HL-60 (cell line): ENCODE results near the gene FXYD2.

ENCODE experiments used
- DNase-seq, 2 experiments: peaks; one replicate each; pipeline ENCODE4 v3.0.0-alpha.2; 2010 to 2020; ENCODE audit warnings: low read depth in 1 of 2, low spot score in 1 of 2
- H3K27ac ChIP-seq: fragments of 250-450 bp; sonication (Bioruptor Pico); replicated peaks from 2 replicates; pipeline ENCODE4 v1.5.1; 2020; ENCODE audit warnings: mild to moderate bottlenecking, moderate library complexity
- H3K27me3 ChIP-seq: fragments of 250-450 bp; sonication (Bioruptor Pico); 2 replicates; pipeline ENCODE4 v1.5.1; 2021; ENCODE audit warnings: mild to moderate bottlenecking, moderate library complexity; ENCODE audit not compliant: insufficient read depth, poor library complexity, severe bottlenecking
- H3K4me3 ChIP-seq: replicated peaks from 2 replicates; pipeline ENCODE4 v1.5.1; 2011; ENCODE audit warnings: mild to moderate bottlenecking, control low read depth, low read length; ENCODE audit not compliant: insufficient read depth
- GABPA ChIP-seq: IDR thresholded peaks from 2 replicates; pipeline ENCODE4 v1.6.1; 2012; ENCODE audit warnings: low read depth
- POLR2AphosphoS5 ChIP-seq: IDR thresholded peaks from 2 replicates; pipeline ENCODE4 v1.6.1; 2012; ENCODE audit warnings: low read depth
- SPI1 ChIP-seq: IDR thresholded peaks from 2 replicates; pipeline ENCODE4 v1.6.1; 2012; ENCODE audit warnings: low read depth, mild to moderate bottlenecking, borderline replicate concordance
- TF ChIP-seq, protein P1 (sequence below): IDR thresholded peaks from 2 replicates; pipeline ENCODE4 v1.6.1; 2012; ENCODE audit warnings: low read depth; ENCODE audit not compliant: insufficient replicate concordance
- TF ChIP-seq, protein P2 (sequence below): IDR thresholded peaks from one replicate; pipeline ENCODE4 v1.5.1; 2011; ENCODE audit warnings: low read length, control low read depth, inconsistent platforms; ENCODE audit not compliant: insufficient read depth

Gene FXYD2

DNA sequence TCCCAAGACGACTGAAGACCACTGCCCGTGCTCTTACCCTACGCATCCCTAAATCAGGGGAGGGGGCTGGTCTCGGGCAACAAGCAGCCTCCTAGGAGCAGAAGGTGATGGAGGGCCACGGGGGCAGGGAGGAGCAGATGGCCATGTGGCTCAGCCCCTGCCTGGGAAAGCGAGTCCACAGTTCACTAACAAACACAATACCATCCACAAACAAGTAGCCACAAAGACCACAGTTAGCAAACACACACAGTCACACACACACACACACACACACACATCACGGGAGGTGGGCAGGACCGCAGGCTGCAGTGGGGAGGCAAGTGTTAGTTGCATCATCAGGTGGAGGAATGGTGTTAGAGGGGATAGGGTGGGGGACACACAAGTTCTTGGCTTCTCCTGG lies 13.2 kb upstream of the FXYD2 start:
- no peak overlapping the region for H3K27ac ChIP-seq
- no peak for DNase-seq
- no peaks in the 10 kb centered on the region for H3K27me3 ChIP-seq
- no peak overlapping the region for H3K4me3 ChIP-seq
- TF ChIP-seq, protein P1, sequence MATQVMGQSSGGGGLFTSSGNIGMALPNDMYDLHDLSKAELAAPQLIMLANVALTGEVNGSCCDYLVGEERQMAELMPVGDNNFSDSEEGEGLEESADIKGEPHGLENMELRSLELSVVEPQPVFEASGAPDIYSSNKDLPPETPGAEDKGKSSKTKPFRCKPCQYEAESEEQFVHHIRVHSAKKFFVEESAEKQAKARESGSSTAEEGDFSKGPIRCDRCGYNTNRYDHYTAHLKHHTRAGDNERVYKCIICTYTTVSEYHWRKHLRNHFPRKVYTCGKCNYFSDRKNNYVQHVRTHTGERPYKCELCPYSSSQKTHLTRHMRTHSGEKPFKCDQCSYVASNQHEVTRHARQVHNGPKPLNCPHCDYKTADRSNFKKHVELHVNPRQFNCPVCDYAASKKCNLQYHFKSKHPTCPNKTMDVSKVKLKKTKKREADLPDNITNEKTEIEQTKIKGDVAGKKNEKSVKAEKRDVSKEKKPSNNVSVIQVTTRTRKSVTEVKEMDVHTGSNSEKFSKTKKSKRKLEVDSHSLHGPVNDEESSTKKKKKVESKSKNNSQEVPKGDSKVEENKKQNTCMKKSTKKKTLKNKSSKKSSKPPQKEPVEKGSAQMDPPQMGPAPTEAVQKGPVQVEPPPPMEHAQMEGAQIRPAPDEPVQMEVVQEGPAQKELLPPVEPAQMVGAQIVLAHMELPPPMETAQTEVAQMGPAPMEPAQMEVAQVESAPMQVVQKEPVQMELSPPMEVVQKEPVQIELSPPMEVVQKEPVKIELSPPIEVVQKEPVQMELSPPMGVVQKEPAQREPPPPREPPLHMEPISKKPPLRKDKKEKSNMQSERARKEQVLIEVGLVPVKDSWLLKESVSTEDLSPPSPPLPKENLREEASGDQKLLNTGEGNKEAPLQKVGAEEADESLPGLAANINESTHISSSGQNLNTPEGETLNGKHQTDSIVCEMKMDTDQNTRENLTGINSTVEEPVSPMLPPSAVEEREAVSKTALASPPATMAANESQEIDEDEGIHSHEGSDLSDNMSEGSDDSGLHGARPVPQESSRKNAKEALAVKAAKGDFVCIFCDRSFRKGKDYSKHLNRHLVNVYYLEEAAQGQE, result no peak
- no peak for TF ChIP-seq GABPA
- TF ChIP-seq SPI1, result no peak
- no peak for TF ChIP-seq POLR2AphosphoS5
- TF ChIP-seq, protein P2, sequence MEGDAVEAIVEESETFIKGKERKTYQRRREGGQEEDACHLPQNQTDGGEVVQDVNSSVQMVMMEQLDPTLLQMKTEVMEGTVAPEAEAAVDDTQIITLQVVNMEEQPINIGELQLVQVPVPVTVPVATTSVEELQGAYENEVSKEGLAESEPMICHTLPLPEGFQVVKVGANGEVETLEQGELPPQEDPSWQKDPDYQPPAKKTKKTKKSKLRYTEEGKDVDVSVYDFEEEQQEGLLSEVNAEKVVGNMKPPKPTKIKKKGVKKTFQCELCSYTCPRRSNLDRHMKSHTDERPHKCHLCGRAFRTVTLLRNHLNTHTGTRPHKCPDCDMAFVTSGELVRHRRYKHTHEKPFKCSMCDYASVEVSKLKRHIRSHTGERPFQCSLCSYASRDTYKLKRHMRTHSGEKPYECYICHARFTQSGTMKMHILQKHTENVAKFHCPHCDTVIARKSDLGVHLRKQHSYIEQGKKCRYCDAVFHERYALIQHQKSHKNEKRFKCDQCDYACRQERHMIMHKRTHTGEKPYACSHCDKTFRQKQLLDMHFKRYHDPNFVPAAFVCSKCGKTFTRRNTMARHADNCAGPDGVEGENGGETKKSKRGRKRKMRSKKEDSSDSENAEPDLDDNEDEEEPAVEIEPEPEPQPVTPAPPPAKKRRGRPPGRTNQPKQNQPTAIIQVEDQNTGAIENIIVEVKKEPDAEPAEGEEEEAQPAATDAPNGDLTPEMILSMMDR, result no peak

DNA sequence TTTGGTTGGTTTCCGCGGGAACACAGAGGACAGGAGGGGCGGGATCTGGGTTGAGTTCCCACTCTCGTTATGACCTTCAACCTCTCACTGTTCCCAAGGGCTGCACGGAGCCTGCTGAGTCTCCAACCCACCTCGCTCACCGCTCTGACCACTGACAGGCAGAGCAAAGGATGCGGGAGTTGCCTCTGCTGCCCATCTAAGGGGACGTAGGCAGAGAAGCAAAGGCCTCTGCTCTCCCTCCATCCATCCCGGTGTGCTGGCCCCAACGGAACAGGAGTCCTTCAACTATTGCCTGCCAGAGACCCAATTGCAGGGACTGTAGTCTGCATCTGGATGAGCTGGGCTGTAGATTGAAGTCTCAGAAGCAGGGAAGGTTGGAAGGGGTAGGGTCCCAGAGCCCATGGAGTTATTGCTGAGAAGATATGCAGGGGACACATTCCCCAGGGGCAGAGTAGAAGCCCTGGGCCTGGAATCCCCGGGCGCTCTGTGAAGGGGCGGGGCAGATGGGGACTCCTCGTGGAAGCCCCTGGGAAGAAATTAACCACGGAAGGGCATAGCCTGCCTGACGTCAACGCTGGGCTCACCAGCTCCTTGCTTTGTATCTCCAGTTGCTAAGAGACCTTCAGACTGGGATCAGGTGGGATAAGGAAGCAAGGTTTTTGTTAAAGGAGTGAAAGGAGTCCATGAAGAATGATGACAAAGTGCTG lies 12.7 kb upstream of the FXYD2 start:
- Histone ChIP-seq H3K4me3 (no peak overlapping the region), H3K27me3 (no peaks in the 10 kb centered on the region), H3K27ac (no peak overlapping the region)
- DNase-seq, result no peak
- TF ChIP-seq GABPA (no peak), SPI1 (no peak), POLR2AphosphoS5 (no peak)
- TF ChIP-seq, protein P1, result no peak
- TF ChIP-seq, protein P2, result no peak

DNA sequence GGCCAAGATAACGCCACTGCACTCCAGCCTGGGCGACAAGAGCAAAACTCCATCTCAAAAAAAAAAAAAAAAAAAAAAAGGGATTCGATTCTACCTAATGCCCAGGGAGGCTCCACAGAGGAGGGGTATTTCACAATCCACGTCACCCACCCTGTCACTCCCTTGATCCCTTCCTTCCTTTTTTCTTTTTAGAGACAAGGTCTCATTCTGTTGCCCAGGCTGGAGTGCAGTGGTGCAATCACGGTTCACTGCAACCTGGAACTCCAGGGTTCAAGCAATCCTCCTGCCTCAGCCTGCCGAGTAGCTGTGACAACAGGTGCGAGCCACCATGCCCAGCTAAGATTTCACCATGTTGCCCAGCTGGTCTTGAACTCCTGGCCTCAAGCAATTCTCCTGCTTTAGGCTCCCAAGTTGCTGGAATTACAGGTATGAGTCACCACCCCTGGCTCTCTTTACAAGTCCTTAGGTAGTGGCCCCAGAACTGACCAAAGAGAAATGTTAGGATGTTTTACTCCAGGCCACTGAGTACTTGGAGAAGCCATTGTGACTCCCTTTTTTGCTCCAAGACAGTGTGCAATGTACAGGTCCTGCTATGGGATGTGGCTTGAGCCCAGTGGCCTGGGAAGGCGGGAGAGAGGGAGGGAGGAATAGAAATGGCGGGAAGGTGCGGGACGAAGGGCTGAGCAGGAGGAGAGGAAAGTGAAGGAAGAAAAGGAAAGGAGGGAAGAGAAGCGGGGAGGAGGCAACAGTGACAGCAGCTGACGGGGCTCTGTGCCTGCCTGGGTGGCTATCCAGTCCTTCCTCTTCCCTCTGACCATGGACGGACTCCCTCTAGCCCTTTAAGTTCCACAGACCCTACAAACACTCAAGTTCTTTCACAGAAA lies 11.8 kb upstream of the FXYD2 start:
- Histone ChIP-seq H3K27ac (no peak overlapping the region), H3K4me3 (no peak overlapping the region), H3K27me3 (no peaks in the 10 kb centered on the region)
- TF ChIP-seq POLR2AphosphoS5, result no peak
- TF ChIP-seq SPI1, result no peak
- TF ChIP-seq, protein P1, result no peak
- TF ChIP-seq, protein P2, result no peak
- no peak for TF ChIP-seq GABPA
- peak; percentile 45 to 62 for DNase-seq
